Caco-2 (cell line): ENCODE measurements around the gene PKM. TPM values are rescaled to one million over a fixed set of nuclear protein-coding genes. Genes with fewer than 3 reads are reported as not detected.
A peak's percentile ranks its signal among the peaks of the same experiment; 100 is the strongest.

ENCODE experiments used
- BruUV-seq: library from RNA; stranded (reverse); fragments of 400-500 nt; replicated peaks from 2 replicates; lab custom pipeline; 2021; lab: Mats Ljungman, UMichigan
- CTCF ChIA-PET: fragments of 300-600 bp; sonication (Branson Sonifier 250); formaldehyde crosslinking; loops from one replicate; lab custom pipeline; 2022; ENCODE audit warnings: antibody characterized with exemption; lab: Charles Lee
- POLR2A ChIA-PET: fragments of 300-600 bp; sonication (Branson Sonifier 250); formaldehyde crosslinking; loops from one replicate; lab custom pipeline; 2022; ENCODE audit warnings: antibody characterized with exemption; lab: Charles Lee
- DNase-seq, 2 experiments: peaks; one replicate each; pipeline versions ENCODE4 v3.0.0 to v3.0.0-alpha.2; 2020 to 2022
- H3K27me3 ChIP-seq: replicated peaks from 2 replicates; pipeline ENCODE4 v1.6.0; 2011; ENCODE audit warnings: low read length; ENCODE audit not compliant: control insufficient read depth, insufficient read depth
- H3K36me3 ChIP-seq: 2 replicates; pipeline ENCODE4 v1.5.1; 2011; ENCODE audit warnings: low read length; ENCODE audit not compliant: control insufficient read depth, insufficient read depth
- H3K4me1 ChIP-seq: fragments of 250-450 bp; sonication (Bioruptor Pico); 2 replicates; pipeline ENCODE4 v1.5.1; 2020; ENCODE audit warnings: mild to moderate bottlenecking
- H3K4me3 ChIP-seq: 2 replicates; pipeline ENCODE4 v1.5.1; 2011; ENCODE audit warnings: low read depth, mild to moderate bottlenecking, control low read depth, low read length
- H3K9me3 ChIP-seq: fragments of 250-450 bp; sonication (Bioruptor Pico); 2 replicates; pipeline ENCODE4 v1.5.1; 2020; ENCODE audit warnings: mild to moderate bottlenecking, moderate library complexity
- H3K27ac Mint-ChIP-seq: one replicate; pipeline ENCODE4 v1.8.0; 2022; ENCODE audit warnings: mixed read lengths; ENCODE audit not compliant: unreplicated experiment
- H3K27me3 Mint-ChIP-seq: one replicate; pipeline ENCODE4 v1.8.0; 2022; ENCODE audit warnings: mixed read lengths; ENCODE audit not compliant: insufficient read depth, unreplicated experiment
- H3K36me3 Mint-ChIP-seq: one replicate; pipeline ENCODE4 v1.8.0; 2022; ENCODE audit warnings: mild to moderate bottlenecking, mixed read lengths; ENCODE audit not compliant: insufficient read depth, unreplicated experiment
- H3K4me1 Mint-ChIP-seq: one replicate; pipeline ENCODE4 v1.8.0; 2022; ENCODE audit warnings: low read depth, mixed read lengths; ENCODE audit not compliant: unreplicated experiment
- H3K4me3 Mint-ChIP-seq: one replicate; pipeline ENCODE4 v1.8.0; 2022; ENCODE audit warnings: mild to moderate bottlenecking, moderate library complexity, mixed read lengths; ENCODE audit not compliant: unreplicated experiment
- H3K9me3 Mint-ChIP-seq: one replicate; pipeline ENCODE4 v1.8.0; 2022; ENCODE audit warnings: mixed read lengths; ENCODE audit not compliant: unreplicated experiment
- CTCF ChIP-seq, 2 experiments: fragments of 200-600 bp in 1 of 2; IDR thresholded peaks; 1 replicate in 1 of 2; 2 replicates in 1 of 2; pipeline versions ENCODE4 v1.5.1 to v1.8.0; 2011 to 2022; ENCODE audit warnings: antibody characterized with exemption in 1 of 2, control low read depth in 1 of 2, inconsistent platforms in 1 of 2, low read depth in 1 of 2, low read length in 1 of 2, mild to moderate bottlenecking in 1 of 2, moderate library complexity in 1 of 2; ENCODE audit not compliant: insufficient read depth in 1 of 2, severe bottlenecking in 1 of 2, unreplicated experiment in 1 of 2
- intact Hi-C: fragments of 100-400 bp; cut with micrococcal nuclease; formaldehyde crosslinking; loops from one replicate; pipeline ENCODE4 v1.10.0; 2022; ENCODE audit not compliant: unreplicated experiment
- total RNA-seq: library from RNA; stranded (reverse); gene quantifications from 2 replicates; pipeline ENCODE4 v1.2.3, GENCODE V29; 2022

Gene PKM
- total RNA-seq, 1 experiment from 2014 or later = 733 TPM

GRCh38 chr15:72199721-72200212 lies 31.2 kb downstream of the PKM start:
- Mint-ChIP-seq H3K4me3 (no peak overlapping the region), H3K27ac (no peak overlapping the region), H3K4me1 (no peaks in the 10 kb centered on the region), H3K9me3 (no peaks in the 10 kb centered on the region), H3K27me3 (peaks cover 2% of the 10 kb centered on the region), H3K36me3 (peaks cover 71% of the 10 kb centered on the region)
- ChIA-PET POLR2A (interaction anchor here (1.2 kb wide), 1 partner anchor 31 kb away, joined by 3 read pairs; the partner anchor contains the start of gene PKM), CTCF (interaction anchor here (0.8 to 1.9 kb wide), 4 partner anchors 11 to 114 kb away, joined by 3 to 10 read pairs (median 6); no protein-coding TSS in a partner anchor)
- peak; percentile 78 to 81 for DNase-seq
- intact Hi-C loops = loop anchor here (1.0 to 2.0 kb wide), 3 partner anchors 27 to 87 kb away; partner anchors contain the start of gene PKM
- no peaks in the 10 kb centered on the region for H3K9me3 ChIP-seq
- TF ChIP-seq CTCF (IDR thresholded peaks at IDR 0.05; ENCODE audit: insufficient read depth in 1 of 2, low read depth in 1 of 2, low read length in 1 of 2, severe bottlenecking in 1 of 2, unreplicated experiment in 1 of 2) = peak; percentile 86 to 90
- H3K36me3 ChIP-seq = peaks cover 14% of the 10 kb centered on the region
- H3K27me3 ChIP-seq = no peaks in the 10 kb centered on the region
- no peak overlapping the region for H3K4me3 ChIP-seq
- peaks cover 12% of the 10 kb centered on the region; the same call in 1 of the 2 replicates for H3K4me1 ChIP-seq
- BruUV-seq = no TSS peak

GRCh38 chr15:72199205-72199515 lies 31.8 kb downstream of the PKM start:
- Mint-ChIP-seq H3K4me1 (no peaks in the 10 kb centered on the region), H3K27me3 (peaks cover 2% of the 10 kb centered on the region), H3K4me3 (no peak overlapping the region), H3K9me3 (no peaks in the 10 kb centered on the region), H3K36me3 (peaks cover 64% of the 10 kb centered on the region), H3K27ac (no peak overlapping the region)
- intact Hi-C loops = loop anchor here (1.0 to 2.0 kb wide), 3 partner anchors 27 to 87 kb away; partner anchors contain the start of gene PKM
- no peak overlapping the region for H3K4me3 ChIP-seq
- DNase-seq = no peak
- BruUV-seq = TSS peak; percentile 100
- POLR2A ChIA-PET = interaction anchor here (0.7 to 1.2 kb wide), 2 partner anchors 31 to 60 kb away, joined by 3 read pairs; partner anchors contain the start of gene PKM
- no peaks in the 10 kb centered on the region for H3K9me3 ChIP-seq
- H3K36me3 ChIP-seq = peaks cover 14% of the 10 kb centered on the region
- CTCF ChIA-PET = interaction anchor here (1.8 to 1.9 kb wide), 2 partner anchors 12 to 28 kb away, joined by 8 to 10 read pairs; no protein-coding TSS in a partner anchor
- peaks cover 12% of the 10 kb centered on the region; the same call in 1 of the 2 replicates for H3K4me1 ChIP-seq
- H3K27me3 ChIP-seq = no peaks in the 10 kb centered on the region
- TF ChIP-seq CTCF (IDR thresholded peaks at IDR 0.05; ENCODE audit: insufficient read depth in 1 of 2, low read depth in 1 of 2, low read length in 1 of 2, severe bottlenecking in 1 of 2, unreplicated experiment in 1 of 2) = no peak

GRCh38 chr15:72198356-72199204 lies 32.4 kb downstream of the PKM start:
- intact Hi-C loops = loop anchor here (1.0 to 2.0 kb wide), 3 partner anchors 28 to 88 kb away; partner anchors contain the start of gene PKM
- H3K9me3 Mint-ChIP-seq = no peaks in the 10 kb centered on the region
- ChIA-PET CTCF (interaction anchor here (1.0 to 1.9 kb wide), 2 partner anchors 12 kb away, joined by 3 to 10 read pairs; no protein-coding TSS in a partner anchor), POLR2A (interaction anchor here (0.7 kb wide), 1 partner anchor 61 kb away, joined by 3 read pairs; no protein-coding TSS in a partner anchor)
- H3K4me3 Mint-ChIP-seq = no peak overlapping the region
- peaks cover 2% of the 10 kb centered on the region for H3K27me3 Mint-ChIP-seq
- Histone ChIP-seq H3K36me3 (peaks cover 14% of the 10 kb centered on the region), H3K9me3 (no peaks in the 10 kb centered on the region), H3K4me3 (no peak overlapping the region), H3K4me1 (peaks cover 12% of the 10 kb centered on the region; the same call in 1 of the 2 replicates), H3K27me3 (no peaks in the 10 kb centered on the region)
- BruUV-seq = no TSS peak
- peak overlapping the region; percentile 85 for H3K27ac Mint-ChIP-seq
- peaks cover 61% of the 10 kb centered on the region for H3K36me3 Mint-ChIP-seq
- DNase-seq = no peak
- no peak for TF ChIP-seq CTCF (IDR thresholded peaks at IDR 0.05; ENCODE audit: insufficient read depth in 1 of 2, low read depth in 1 of 2, low read length in 1 of 2, severe bottlenecking in 1 of 2, unreplicated experiment in 1 of 2)
- no peaks in the 10 kb centered on the region for H3K4me1 Mint-ChIP-seq
